Cardiac fibroblast (primary cell): ENCODE data around the gene COMMD7.

Experiments used
- DNase-seq, 2 donors: peaks; one replicate each; pipeline versions ENCODE4 v3.0.0 to v3.0.0-alpha.2; 2010; ENCODE audit warnings: low read depth in 2 of 2
- H3K4me3 ChIP-seq, 2 donors: replicated peaks in 1 of 2; 1 replicate in 1 of 2; 2 replicates in 1 of 2; pipeline ENCODE4 v1.5.1; 2011; ENCODE audit warnings: low read depth in 2 of 2, low read length in 2 of 2, mild to moderate bottlenecking in 2 of 2, moderate library complexity in 1 of 2
- TF ChIP-seq, protein P1 (sequence below): IDR thresholded peaks from one replicate; pipeline ENCODE4 v1.5.1; 2011; ENCODE audit warnings: low read depth, mild to moderate bottlenecking, low read length, inconsistent platforms

The COMMD7 gene

GRCh38 chr20:32672394-32672981, 70.8 kb downstream of the COMMD7 start:
- no peak overlapping the region for H3K4me3 ChIP-seq
- no peak for DNase-seq
- TF ChIP-seq, protein P1, sequence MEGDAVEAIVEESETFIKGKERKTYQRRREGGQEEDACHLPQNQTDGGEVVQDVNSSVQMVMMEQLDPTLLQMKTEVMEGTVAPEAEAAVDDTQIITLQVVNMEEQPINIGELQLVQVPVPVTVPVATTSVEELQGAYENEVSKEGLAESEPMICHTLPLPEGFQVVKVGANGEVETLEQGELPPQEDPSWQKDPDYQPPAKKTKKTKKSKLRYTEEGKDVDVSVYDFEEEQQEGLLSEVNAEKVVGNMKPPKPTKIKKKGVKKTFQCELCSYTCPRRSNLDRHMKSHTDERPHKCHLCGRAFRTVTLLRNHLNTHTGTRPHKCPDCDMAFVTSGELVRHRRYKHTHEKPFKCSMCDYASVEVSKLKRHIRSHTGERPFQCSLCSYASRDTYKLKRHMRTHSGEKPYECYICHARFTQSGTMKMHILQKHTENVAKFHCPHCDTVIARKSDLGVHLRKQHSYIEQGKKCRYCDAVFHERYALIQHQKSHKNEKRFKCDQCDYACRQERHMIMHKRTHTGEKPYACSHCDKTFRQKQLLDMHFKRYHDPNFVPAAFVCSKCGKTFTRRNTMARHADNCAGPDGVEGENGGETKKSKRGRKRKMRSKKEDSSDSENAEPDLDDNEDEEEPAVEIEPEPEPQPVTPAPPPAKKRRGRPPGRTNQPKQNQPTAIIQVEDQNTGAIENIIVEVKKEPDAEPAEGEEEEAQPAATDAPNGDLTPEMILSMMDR: no peak

- TF ChIP-seq, protein P1: no peak
- DNase-seq: no peak
- no peak overlapping the region for H3K4me3 ChIP-seq
Measured at GRCh38 chr20:32670773-32671455, 72.4 kb downstream of the COMMD7 start.

- TF ChIP-seq, protein P1: no peak
- DNase-seq: no peak
- no peak overlapping the region for H3K4me3 ChIP-seq
Measured at GRCh38 chr20:32667027-32667426, 76.2 kb downstream of the COMMD7 start.

GRCh38 chr20:32664678-32665159, 78.5 kb downstream of the COMMD7 start:
- DNase-seq: no peak
- H3K4me3 ChIP-seq: no peak overlapping the region
- TF ChIP-seq, protein P1: no peak

DNA sequence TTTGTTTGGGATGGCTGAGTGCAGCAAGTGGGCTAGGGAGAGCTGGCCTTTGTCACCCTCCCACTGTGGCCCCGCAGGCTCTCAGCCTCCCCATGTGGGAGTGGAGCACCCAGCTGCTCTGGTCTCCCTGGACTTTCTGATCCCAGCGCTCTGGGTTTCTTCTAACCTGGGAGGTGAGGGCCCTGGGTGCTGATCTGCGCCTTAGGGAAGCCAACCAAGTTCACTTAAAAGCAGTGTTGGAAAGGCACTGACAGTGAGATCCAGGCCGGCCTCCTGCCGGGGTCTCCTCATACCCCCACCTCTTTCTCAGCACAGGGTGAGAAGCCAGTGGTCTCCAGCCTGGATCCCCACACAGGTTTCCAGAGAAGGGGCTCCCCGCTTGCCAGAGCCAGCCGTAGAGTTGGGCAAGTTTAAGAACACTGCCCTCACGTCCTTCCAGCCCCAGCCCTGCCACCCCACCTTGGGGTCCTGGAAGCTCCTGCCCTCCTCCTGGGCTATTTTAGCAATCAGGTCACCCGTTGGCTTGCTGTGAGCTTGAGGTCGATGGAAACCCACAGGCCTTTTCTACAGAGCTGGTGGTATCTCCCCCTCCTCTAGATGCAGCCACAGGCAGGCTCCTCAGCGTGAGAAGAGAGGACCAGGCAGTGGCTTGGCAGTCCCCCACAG, 79.1 kb downstream of the COMMD7 start:
- H3K4me3 ChIP-seq: no peak overlapping the region
- TF ChIP-seq, protein P1: no peak
- DNase-seq: no peak

GRCh38 chr20:32663335-32664011, 79.8 kb downstream of the COMMD7 start:
- DNase-seq: no peak
- no peak overlapping the region for H3K4me3 ChIP-seq
- TF ChIP-seq, protein P1: no peak
